Measurements from ENCODE around the gene ROBO1. TPM values are rescaled to one million over a fixed set of nuclear protein-coding genes. Genes with fewer than 3 reads are reported as not detected.

ROBO1 gene
- total RNA-seq, 1 experiment from 2014 or later: 32.2 TPM

GRCh38 chr3:79027593-79027992 is 740.2 kb downstream of the ROBO1 start:
- BruUV-seq (replicated peaks): no TSS peak
- Mint-ChIP-seq H3K4me1 (ENCODE audit: insufficient read depth, unreplicated experiment) (no peaks in the 10 kb centered on the region), H3K9me3 (ENCODE audit: unreplicated experiment) (no peaks in the 10 kb centered on the region), H3K27ac (ENCODE audit: low read depth, unreplicated experiment) (no peak overlapping the region), H3K27me3 (ENCODE audit: insufficient read depth, unreplicated experiment) (no peaks in the 10 kb centered on the region), H3K36me3 (ENCODE audit: insufficient read depth, unreplicated experiment) (no peaks in the 10 kb centered on the region), H3K4me3 (ENCODE audit: unreplicated experiment) (no peak overlapping the region)
- intact Hi-C loops (cut with micrococcal nuclease): no loop called here
- CTCF ChIA-PET: interaction anchor here (0.6 to 1.2 kb wide), 3 partner anchors 19 to 59 kb away, joined by 3 read pairs; no protein-coding TSS in a partner anchor
- TF ChIP-seq CTCF (IDR thresholded peaks at IDR 0.05; ENCODE audit: unreplicated experiment): no peak
- no peak for DNase-seq (ENCODE audit: unreplicated experiment)
- POLR2A ChIA-PET: interaction anchor here (1.3 kb wide), 1 partner anchor 8 kb away, joined by 5 read pairs; no protein-coding TSS in a partner anchor

- no TSS peak for BruUV-seq (replicated peaks)
- Mint-ChIP-seq H3K36me3 (ENCODE audit: insufficient read depth, unreplicated experiment) (no peaks in the 10 kb centered on the region), H3K9me3 (ENCODE audit: unreplicated experiment) (no peaks in the 10 kb centered on the region), H3K4me1 (ENCODE audit: insufficient read depth, unreplicated experiment) (peaks cover 6% of the 10 kb centered on the region), H3K4me3 (ENCODE audit: unreplicated experiment) (no peak overlapping the region), H3K27ac (ENCODE audit: low read depth, unreplicated experiment) (peak overlapping the region; percentile 85), H3K27me3 (ENCODE audit: insufficient read depth, unreplicated experiment) (no peaks in the 10 kb centered on the region)
- DNase-seq (ENCODE audit: unreplicated experiment): no peak
- POLR2A ChIA-PET: interaction anchor here (0.7 to 4.6 kb wide), 18 partner anchors 7 to 361 kb away, joined by 3 to 41 read pairs (median 6); no protein-coding TSS in a partner anchor
- no peak for TF ChIP-seq CTCF (IDR thresholded peaks at IDR 0.05; ENCODE audit: unreplicated experiment)
- intact Hi-C loops (cut with micrococcal nuclease): no loop called here
- CTCF ChIA-PET: interaction anchor here (0.7 to 3.2 kb wide), 6 partner anchors 10 to 107 kb away, joined by 3 to 17 read pairs (median 5); no protein-coding TSS in a partner anchor
These were observed 747.9 kb downstream of the ROBO1 start for GRCh38 chr3:79019924-79020173.

- intact Hi-C loops (cut with micrococcal nuclease): no loop called here
- Mint-ChIP-seq H3K4me3 (ENCODE audit: unreplicated experiment) (no peak overlapping the region), H3K27ac (ENCODE audit: low read depth, unreplicated experiment) (peak overlapping the region; percentile 85), H3K9me3 (ENCODE audit: unreplicated experiment) (no peaks in the 10 kb centered on the region), H3K27me3 (ENCODE audit: insufficient read depth, unreplicated experiment) (no peaks in the 10 kb centered on the region), H3K4me1 (ENCODE audit: insufficient read depth, unreplicated experiment) (peaks cover 6% of the 10 kb centered on the region), H3K36me3 (ENCODE audit: insufficient read depth, unreplicated experiment) (no peaks in the 10 kb centered on the region)
- DNase-seq (ENCODE audit: unreplicated experiment): peak; percentile 95
- no peak for TF ChIP-seq CTCF (IDR thresholded peaks at IDR 0.05; ENCODE audit: unreplicated experiment)
- BruUV-seq (replicated peaks): no TSS peak
- CTCF ChIA-PET: interaction anchor here (0.6 to 3.2 kb wide), 13 partner anchors 10 to 1835 kb away, joined by 3 to 17 read pairs (median 4); no protein-coding TSS in a partner anchor
- POLR2A ChIA-PET: interaction anchor here (0.7 to 4.6 kb wide), 27 partner anchors 8 to 361 kb away, joined by 3 to 41 read pairs (median 5); no protein-coding TSS in a partner anchor
These were observed 748.5 kb downstream of the ROBO1 start for GRCh38 chr3:79019137-79019923.

GRCh38 chr3:79018671-79019136 is 749.1 kb downstream of the ROBO1 start:
- DNase-seq (ENCODE audit: unreplicated experiment): peak; percentile 68
- Mint-ChIP-seq H3K36me3 (ENCODE audit: insufficient read depth, unreplicated experiment) (no peaks in the 10 kb centered on the region), H3K4me3 (ENCODE audit: unreplicated experiment) (no peak overlapping the region), H3K4me1 (ENCODE audit: insufficient read depth, unreplicated experiment) (peaks cover 6% of the 10 kb centered on the region), H3K9me3 (ENCODE audit: unreplicated experiment) (no peaks in the 10 kb centered on the region), H3K27me3 (ENCODE audit: insufficient read depth, unreplicated experiment) (no peaks in the 10 kb centered on the region), H3K27ac (ENCODE audit: low read depth, unreplicated experiment) (peak overlapping the region; percentile 85)
- ChIA-PET CTCF (interaction anchor here (0.6 to 3.2 kb wide), 9 partner anchors 10 to 1834 kb away, joined by 3 to 17 read pairs (median 4); no protein-coding TSS in a partner anchor), POLR2A (interaction anchor here (0.7 to 4.6 kb wide), 23 partner anchors 9 to 360 kb away, joined by 3 to 41 read pairs (median 5); no protein-coding TSS in a partner anchor)
- intact Hi-C loops (cut with micrococcal nuclease): no loop called here
- BruUV-seq (replicated peaks): no TSS peak
- TF ChIP-seq CTCF (IDR thresholded peaks at IDR 0.05; ENCODE audit: unreplicated experiment): no peak

Measured in MCF 10A (cell line).